Coronary artery (tissue), 2 donors: ENCODE data around the gene ANP32D.
"Not testable (repeated sequence)": the region's sequence is repeated elsewhere in the genome, so short reads cannot be mapped to it uniquely, and the experiment has no call there.

Source experiments
- DNase-seq: peaks from one replicate; pipeline ENCODE4 v3.0.0-alpha.2; 2017; ENCODE audit warnings: low spot score
- H3K27ac ChIP-seq, 2 donors: fragments of 200-600 bp; sonication (generic); one replicate each; pipeline ENCODE4 v1.5.1; 2016 to 2019
- H3K4me3 ChIP-seq: fragments of 200-600 bp; sonication (generic); 2 replicates; pipeline ENCODE4 v1.5.1; 2016; ENCODE audit warnings: mild to moderate bottlenecking, moderate library complexity
- TF ChIP-seq, protein P1 (sequence below): fragments of 200-600 bp; sonication (generic); IDR thresholded peaks from one replicate; pipeline ENCODE4 v1.5.1; 2019; ENCODE audit warnings: antibody characterized with exemption

Gene ANP32D

DNA sequence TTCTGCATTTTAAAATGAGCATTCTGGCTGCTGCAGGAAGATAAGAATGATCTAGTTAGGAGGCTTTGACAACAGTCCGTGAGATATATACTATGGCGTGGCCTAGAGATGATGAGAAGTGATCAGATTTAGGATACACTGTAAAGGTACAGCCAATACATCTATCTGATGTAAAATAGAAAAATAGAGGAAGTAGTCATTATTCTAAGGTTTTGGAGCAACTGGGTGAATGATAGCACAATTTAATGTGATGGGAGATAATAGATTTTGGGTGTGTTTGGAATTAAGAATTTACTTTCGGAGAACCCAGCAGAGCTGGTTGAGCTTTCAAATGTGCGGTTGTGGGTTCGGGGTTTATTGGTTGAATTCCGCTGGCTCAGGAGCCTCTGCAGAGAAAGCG, at the start of gene ANP32D:
Gene ANP32D (plus strand): TSS at position 301 of the 400 bp plus-strand sequence. CDS start 106 bp downstream, outside the sequence.
- TF ChIP-seq, protein P1, sequence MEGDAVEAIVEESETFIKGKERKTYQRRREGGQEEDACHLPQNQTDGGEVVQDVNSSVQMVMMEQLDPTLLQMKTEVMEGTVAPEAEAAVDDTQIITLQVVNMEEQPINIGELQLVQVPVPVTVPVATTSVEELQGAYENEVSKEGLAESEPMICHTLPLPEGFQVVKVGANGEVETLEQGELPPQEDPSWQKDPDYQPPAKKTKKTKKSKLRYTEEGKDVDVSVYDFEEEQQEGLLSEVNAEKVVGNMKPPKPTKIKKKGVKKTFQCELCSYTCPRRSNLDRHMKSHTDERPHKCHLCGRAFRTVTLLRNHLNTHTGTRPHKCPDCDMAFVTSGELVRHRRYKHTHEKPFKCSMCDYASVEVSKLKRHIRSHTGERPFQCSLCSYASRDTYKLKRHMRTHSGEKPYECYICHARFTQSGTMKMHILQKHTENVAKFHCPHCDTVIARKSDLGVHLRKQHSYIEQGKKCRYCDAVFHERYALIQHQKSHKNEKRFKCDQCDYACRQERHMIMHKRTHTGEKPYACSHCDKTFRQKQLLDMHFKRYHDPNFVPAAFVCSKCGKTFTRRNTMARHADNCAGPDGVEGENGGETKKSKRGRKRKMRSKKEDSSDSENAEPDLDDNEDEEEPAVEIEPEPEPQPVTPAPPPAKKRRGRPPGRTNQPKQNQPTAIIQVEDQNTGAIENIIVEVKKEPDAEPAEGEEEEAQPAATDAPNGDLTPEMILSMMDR, result no peak
- Histone ChIP-seq H3K27ac (no peak within 1 kb of the TSS), H3K4me3 (no peak within 1 kb of the TSS)
- no peak for DNase-seq

DNA sequence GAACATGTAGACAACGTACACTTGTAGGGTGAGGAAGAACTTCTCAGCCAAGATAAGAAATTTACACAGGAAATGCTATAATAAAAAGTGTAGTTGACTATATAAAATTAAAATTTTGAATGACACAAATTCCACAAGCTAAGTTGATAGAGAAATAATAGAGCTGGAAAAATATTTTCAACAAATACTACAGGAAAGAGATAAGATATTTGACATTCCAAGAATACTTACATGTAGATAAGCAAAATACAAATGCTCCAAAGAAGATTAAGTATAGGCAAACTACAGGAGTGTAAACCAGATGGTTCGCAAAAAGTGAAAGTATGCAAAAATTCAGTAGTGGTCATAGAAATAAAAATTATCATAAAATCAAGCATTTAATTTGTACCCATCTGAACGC, 49.2 kb upstream of the ANP32D start:
- Histone ChIP-seq H3K27ac (no peak overlapping the region), H3K4me3 (no peak overlapping the region)
- no peak for DNase-seq
- TF ChIP-seq, protein P1, result no peak

DNA sequence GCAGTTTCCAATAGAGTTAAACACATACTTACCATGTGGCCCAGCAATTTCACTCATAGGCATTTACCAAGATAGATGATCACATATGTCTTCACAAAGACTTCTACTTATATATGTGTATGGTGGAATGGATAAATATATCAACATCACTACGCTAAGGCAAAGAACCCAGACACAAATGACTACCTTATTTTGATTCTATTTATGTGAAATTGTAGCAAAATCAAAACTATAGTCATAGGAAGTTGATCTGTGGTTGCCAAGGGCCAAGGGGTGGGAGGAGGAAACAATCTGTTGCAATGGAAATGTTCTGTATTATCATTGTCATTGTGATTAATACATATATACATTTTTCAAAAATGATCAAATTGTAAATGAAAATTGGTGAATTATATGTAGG, 47.7 kb upstream of the ANP32D start:
- TF ChIP-seq, protein P1, result no peak
- Histone ChIP-seq H3K27ac (no peak overlapping the region), H3K4me3 (no peak overlapping the region)
- no peak for DNase-seq

DNA sequence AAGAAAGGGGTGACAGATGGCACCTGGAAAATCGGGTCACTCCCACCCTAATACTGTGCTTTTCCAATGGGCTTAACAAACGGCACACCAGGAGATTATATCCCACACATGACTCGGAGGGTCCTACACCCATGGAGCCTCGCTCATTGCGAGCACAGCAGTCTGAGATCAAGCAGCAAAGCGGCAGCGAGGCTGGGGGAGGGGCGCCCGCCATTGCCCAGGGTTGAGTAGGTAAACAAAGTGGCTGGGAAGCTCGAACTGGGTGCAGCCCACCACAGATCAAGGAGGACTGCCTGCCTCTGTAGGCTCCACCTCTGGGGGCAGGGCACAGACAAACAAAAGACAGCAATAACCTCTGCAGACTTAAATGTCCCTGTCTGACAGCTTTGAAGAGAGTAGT, 38.3 kb upstream of the ANP32D start:
- H3K4me3 ChIP-seq, H3K27ac ChIP-seq, DNase-seq: not testable (repeated sequence)

DNA sequence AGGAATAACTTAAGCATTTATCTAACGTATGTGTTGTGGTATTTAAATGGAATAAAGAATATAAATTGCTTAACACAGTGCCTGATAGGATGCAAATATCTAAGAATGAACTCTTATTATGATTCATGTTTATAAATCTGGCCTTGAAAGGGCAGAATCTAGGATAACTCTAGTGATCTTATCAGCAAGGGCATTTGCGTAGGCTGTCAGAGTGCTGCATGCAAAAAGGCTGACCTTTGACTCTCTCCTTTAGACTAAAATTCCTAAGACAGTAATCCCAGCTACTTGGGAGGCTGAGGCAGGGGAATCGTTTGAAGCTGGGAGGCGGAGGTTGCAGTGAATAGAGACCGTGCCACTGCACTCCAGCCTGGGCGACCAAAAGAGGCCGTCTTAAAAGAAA, 31.3 kb upstream of the ANP32D start:
- TF ChIP-seq, protein P1, result no peak
- no peak for DNase-seq
- H3K4me3 ChIP-seq, result no peak overlapping the region
- no peak overlapping the region for H3K27ac ChIP-seq

DNA sequence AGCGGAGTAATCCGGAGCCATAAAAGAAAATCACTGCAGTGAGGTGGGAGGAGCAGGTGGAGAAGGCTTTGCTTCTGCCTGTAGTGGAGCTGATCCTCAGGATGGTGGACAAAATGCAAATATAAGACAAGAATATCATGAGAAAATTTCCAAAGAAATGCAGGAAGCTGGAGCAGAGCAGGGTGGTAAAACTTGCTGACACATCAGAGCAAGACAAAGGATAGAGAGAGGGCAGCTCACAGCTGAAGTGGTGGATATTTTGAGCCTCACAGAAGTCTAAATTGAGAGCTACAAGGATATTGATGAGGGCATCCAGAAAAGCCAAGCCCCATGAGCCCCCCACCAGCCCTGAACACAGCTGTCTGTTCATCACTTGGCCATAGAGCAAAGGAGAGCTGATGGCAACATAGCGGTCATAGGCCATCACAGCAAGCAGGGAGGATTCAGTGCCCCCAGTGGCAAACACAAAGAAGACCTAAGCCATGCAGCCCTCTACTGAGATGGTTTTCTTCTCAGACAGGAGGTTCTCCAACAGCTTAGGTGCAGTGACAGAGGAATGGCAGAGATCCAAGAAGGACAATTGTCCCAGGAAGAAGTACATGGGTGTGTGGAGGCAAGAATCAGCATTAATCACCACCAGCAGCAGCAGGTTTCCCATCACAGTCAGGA, 30.0 kb upstream of the ANP32D start:
- H3K27ac ChIP-seq, result no peak overlapping the region
- TF ChIP-seq, protein P1, result no peak
- H3K4me3 ChIP-seq, result no peak overlapping the region
- DNase-seq, result no peak

DNA sequence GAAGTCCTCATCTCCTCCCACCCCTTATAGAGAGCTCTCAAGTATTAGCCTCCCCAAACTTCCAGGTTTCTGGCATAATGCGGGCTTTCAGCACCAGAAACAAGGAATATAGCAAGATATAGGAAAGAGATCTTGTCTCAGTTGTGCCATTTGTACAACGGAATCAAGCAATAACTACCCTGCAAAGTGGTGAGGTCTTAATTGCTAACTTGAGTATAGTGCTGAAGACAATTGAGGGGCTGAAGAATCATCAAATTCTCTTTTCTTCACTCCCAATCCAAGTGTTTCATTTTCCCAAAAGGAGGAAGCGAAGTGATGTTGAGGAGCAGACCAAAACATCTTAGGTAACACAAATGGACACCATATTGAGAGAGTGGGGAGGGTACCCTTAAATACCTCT, 26.8 kb upstream of the ANP32D start:
- Histone ChIP-seq H3K4me3 (no peak overlapping the region), H3K27ac (no peak overlapping the region)
- TF ChIP-seq, protein P1, result no peak
- DNase-seq, result no peak
